GF-D8 (cell line): ENCODE data around the gene RASSF8.

ENCODE experiments used
- DNase-seq: peaks from one replicate; lab custom pipeline; 2025; lab: John Stamatoyannopoulos, UW

Gene RASSF8

GRCh38 chr12:25958428-25959070 is at the start of gene RASSF8:
Gene RASSF8 (plus strand): TSS chr12:25958682. CDS start chr12:26055344, 96,662 bp downstream.
- DNase-seq: no peak

GRCh38 chr12:25914551-25914950 is 43.9 kb upstream of the RASSF8 start:
- DNase-seq: no peak

DNA sequence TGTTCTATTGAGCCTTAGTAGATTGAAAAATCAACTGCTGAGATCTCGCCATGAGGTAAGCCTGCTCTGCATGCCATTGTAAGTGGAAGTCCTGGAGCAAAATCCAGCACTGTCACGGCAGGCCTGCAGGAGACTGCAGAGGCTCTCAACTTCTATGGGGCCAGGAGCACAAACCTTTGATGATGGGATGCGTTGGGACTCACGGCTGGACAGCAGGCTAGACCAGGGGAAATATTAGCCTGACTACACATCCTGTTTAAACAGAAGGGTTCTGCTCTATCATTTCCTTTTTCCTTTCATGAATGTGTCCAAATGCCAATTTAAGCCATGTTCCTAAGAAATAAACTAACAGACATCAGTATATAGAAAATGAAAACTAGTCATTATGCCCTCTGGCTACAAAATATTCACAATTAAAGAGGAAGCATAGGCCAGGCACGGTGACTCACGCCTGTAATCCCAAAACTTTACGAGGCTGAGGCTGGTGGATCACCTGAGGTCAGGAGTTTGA is 33.9 kb upstream of the RASSF8 start:
- DNase-seq: no peak

DNA sequence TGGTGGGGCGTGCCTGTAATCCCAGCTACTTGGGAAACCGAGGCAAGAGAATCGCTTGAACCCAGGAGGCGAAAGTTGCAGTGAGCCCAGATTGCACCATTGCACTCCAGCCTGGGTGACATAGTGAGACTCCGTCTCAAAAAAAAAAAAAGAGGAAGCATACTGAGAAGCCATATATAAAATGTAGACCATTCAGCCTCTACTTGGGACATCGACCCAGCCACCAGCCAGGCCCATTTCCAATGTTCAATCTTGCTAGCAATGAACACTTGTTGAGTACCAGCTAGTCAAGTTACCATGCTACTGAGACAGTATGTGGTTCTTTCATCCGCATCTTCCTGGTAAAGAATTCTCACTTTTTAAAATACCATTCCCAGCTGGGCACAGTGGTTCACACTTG is 33.4 kb upstream of the RASSF8 start:
- no peak for DNase-seq

DNA sequence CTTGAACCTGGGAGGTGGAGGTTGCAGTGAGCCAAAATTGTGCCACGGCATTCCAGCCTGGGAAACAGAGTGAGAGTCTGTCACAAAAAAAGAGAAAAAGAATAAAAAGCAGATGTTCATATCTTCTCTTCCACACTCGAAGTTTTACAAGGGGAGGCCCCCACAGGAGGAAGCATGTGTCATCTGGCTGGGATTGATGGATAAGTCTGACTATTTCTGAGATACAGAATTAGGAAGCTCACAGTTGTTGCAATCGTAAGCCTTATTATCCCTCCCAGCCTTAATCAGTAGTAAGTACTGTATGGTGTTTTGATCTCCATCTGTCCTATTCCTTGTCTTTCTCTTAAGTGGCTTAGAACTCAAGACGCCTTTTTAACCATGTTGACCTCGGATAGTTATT is 31.9 kb upstream of the RASSF8 start:
- DNase-seq: no peak

GRCh38 chr12:25929142-25929541 is 29.3 kb upstream of the RASSF8 start:
- no peak for DNase-seq

DNA sequence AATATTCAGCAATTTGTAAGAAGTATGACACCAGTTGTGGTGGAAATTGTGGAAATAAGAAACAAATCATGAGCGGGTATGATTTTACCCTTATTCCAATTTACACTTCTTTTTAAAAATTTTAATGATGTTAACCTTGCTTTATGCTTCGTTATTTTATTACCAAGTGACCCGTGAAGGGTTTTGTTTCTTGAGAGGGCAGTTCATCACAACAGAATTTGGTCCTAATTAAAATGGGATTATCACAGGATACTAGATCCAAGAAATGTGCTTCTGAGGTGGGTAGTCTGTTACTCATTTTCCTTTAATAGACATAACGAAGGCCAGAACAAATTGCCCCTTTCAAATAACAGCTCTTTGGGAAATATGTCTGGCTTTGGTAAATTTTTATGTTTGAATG is 25.5 kb upstream of the RASSF8 start:
- DNase-seq: no peak

DNA sequence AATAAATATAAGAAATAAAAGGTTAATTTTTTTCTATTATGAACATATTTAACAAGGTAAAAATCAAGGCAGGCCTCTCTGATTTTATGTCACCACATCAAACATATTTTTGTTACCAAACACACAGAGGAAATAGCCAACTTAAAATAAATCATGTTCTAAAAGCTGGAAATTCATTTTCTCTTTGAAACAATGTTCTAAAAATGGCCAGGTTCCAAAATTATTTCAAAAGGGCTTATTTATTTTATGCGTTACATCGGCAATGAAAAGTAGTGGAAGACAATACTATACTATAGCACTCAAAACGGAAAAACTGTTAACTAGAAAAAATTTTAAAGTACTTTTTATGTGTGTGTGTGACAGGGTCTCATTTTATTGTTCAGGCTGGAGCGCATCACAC is 24.0 kb upstream of the RASSF8 start:
- no peak for DNase-seq

GRCh38 chr12:25935355-25936144 is 22.9 kb upstream of the RASSF8 start:
- no peak for DNase-seq

DNA sequence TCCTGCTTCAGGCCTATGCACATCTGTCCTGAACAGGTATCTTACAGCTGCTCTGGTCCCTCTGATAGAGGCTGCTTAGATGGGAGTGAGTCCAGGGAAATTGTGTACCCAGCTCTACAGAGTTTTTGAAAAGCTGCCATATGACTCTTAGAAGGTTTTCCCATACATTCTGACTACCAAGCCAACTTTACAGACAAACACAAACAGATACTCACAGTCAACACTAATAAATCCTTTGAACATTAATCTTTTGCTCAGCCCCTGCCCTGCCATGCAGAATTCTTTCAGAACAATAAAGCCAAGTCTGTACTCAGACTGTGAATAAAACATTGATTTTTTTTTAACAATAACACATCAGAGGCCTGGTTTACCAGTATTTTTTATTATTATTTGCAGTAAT is 21.4 kb upstream of the RASSF8 start:
- no peak for DNase-seq

GRCh38 chr12:25938581-25938980 is 19.9 kb upstream of the RASSF8 start:
- DNase-seq: no peak

- no peak for DNase-seq
These were observed 18.9 kb upstream of the RASSF8 start for GRCh38 chr12:25939606-25940005.

GRCh38 chr12:25940886-25941285 is 17.6 kb upstream of the RASSF8 start:
- DNase-seq: no peak

DNA sequence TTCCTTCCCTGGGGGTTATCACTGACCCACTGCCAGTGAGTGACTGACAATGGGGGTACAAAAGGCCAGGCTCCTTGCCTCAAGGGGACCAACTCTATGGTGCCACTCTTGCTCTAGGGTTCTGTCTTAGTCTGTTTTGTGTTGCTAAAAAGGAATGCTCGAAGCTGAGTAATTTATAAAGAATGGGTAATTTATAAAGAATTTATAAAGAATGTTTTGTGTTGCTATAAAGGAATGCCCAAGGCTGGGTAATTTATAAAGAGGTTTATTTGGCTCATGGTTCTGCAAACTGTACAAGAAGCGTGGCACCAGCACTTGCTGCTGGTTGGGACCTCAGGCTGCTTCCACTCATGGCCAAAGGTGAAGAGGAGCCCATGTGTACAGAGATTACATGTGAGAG is 15.8 kb upstream of the RASSF8 start:
- no peak for DNase-seq

GRCh38 chr12:25943940-25944339 is 14.5 kb upstream of the RASSF8 start:
- no peak for DNase-seq

GRCh38 chr12:25949343-25949742 is 9.1 kb upstream of the RASSF8 start:
- DNase-seq: no peak

- no peak for DNase-seq
These were observed 8.0 kb upstream of the RASSF8 start for GRCh38 chr12:25950329-25951115.

DNA sequence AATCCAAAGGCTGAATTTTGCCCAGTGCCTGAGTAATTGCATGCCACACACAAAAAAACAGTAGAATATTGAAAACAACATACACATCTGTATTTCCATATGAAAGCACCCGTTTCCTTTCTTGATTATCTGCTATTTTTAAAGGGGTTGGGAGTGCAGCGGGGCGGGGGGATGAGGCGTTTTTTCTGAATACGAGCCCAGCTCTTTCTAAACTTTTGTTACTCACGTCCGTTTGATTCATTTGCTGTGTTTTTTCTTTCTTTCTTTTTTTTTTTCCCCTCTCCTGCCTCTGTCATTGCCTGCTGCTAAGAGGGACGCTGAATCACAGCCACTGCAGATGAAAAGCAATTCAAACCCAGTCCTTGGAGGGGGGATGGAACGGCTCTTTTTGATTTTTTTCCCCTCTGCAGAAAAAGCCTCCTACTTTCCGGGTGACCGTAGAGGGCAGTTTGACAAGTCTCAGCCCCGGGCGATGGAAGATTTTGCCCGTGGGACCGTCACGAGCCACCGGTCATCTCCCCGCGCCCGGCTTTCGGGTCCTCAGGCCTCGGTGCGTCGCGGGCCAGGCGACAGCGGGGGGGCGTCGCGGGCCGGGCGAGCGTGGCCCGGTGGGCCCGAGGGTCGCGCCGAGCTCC is 572 bp upstream of the RASSF8 start:
- DNase-seq: no peak

GRCh38 chr12:25959071-25959961 is 834 bp downstream of the RASSF8 start:
- no peak for DNase-seq

- DNase-seq: no peak
These were observed 1.7 kb downstream of the RASSF8 start for GRCh38 chr12:25960143-25960542.

DNA sequence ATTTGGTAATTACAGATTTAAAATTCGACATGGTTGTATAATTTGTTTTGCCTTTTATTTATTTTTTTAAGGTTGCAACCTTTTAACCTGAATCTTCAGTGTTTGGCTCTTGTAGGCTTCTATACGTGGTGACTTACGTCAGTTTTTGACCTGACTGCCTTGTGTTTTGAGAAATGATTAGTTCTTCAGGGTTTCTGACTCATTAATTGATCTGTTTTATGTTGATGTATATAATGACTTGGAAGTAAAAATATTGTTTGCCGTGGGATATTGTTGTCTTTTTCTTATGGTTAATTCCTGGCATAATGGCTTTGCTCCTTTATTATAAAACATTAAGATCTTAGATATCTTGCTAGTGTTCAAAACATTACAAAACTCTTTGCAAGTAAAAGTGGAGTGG is 2.5 kb downstream of the RASSF8 start:
- no peak for DNase-seq
